K562 (cell line): ENCODE measurements around the gene RBMS3.

ENCODE experiments used
- ARNT ChIP-seq, 2 experiments: fragments of 450-650 bp; IDR thresholded peaks; 2 replicates each; pipeline ENCODE4 v1.6.1; 2016; ENCODE audit warnings: mild to moderate bottlenecking in 1 of 2
- CTCF ChIP-seq, 3 experiments: IDR thresholded peaks in 2 of 3; conservative IDR thresholded peaks in 1 of 3; 2 replicates each; pipeline ENCODE4 v1.5.1; 2011 to 2012; ENCODE audit warnings: low read length in 3 of 3, mild to moderate bottlenecking in 3 of 3, control low read depth in 2 of 3, improper control_type of control experiment in 1 of 3, inconsistent platforms in 1 of 3, low read depth in 1 of 3, mixed read lengths in 1 of 3, moderate library complexity in 1 of 3; ENCODE audit not compliant: insufficient read depth in 2 of 3
- E2F6 ChIP-seq, 2 experiments: IDR thresholded peaks; 2 replicates each; pipeline ENCODE4 v1.6.1; 2011; ENCODE audit warnings: borderline replicate concordance in 1 of 2, control low read depth in 1 of 2, low read depth in 1 of 2, low read length in 1 of 2, mild to moderate bottlenecking in 1 of 2, mixed read lengths in 1 of 2, moderate library complexity in 1 of 2; ENCODE audit not compliant: insufficient read depth in 1 of 2, insufficient read length in 1 of 2, poor library complexity in 1 of 2, severe bottlenecking in 1 of 2; ENCODE audit errors: extremely low read depth in 1 of 2
- HMGXB4 ChIP-seq: sonication (generic); formaldehyde crosslinking; IDR thresholded peaks from 2 replicates; pipeline ENCODE4 v1.8.1; 2023; ENCODE audit warnings: mild to moderate bottlenecking, missing genetic modification reagents
- HNRNPL ChIP-seq: fragments of 200-400 bp; formaldehyde crosslinking; IDR thresholded peaks from 2 replicates; pipeline ENCODE4 v1.6.1; 2017; ENCODE audit warnings: low read depth, mild to moderate bottlenecking, low read length
- MYC ChIP-seq, 2 experiments: fragments of 250-450 bp in 1 of 2; sonication (Bioruptor Pico) in 1 of 2; IDR thresholded peaks; 2 replicates each; pipeline versions ENCODE4 v1.5.1 to v1.6.1; 2012 to 2021; ENCODE audit warnings: low read depth in 2 of 2, borderline replicate concordance in 1 of 2, improper control_type of control experiment in 1 of 2, low read length in 1 of 2, mild to moderate bottlenecking in 1 of 2, moderate library complexity in 1 of 2
- POLR2AphosphoS5 ChIP-seq: IDR thresholded peaks from 2 replicates; pipeline ENCODE4 v1.6.1; 2011; ENCODE audit warnings: mild to moderate bottlenecking, low read depth, low read length, moderate library complexity; ENCODE audit not compliant: control insufficient read depth, insufficient read depth
- TAF1 ChIP-seq: IDR thresholded peaks from 2 replicates; pipeline ENCODE4 v1.6.1; 2011; ENCODE audit warnings: mild to moderate bottlenecking, low read length, moderate library complexity; ENCODE audit not compliant: insufficient read depth, control insufficient read depth, severe bottlenecking; ENCODE audit errors: extremely low read depth
- TRIM24 ChIP-seq, 2 experiments: fragments of 450-650 bp; IDR thresholded peaks; 2 replicates each; pipeline ENCODE4 v1.6.1; 2016
- U2AF2 ChIP-seq: fragments of 200-400 bp; formaldehyde crosslinking; optimal IDR thresholded peaks from 2 replicates; pipeline ENCODE3; 2017; ENCODE audit warnings: low read depth, mild to moderate bottlenecking, low read length
- ZNF592 ChIP-seq: fragments of 450-650 bp; IDR thresholded peaks from 2 replicates; pipeline ENCODE4 v1.6.1; 2017; ENCODE audit warnings: antibody characterized with exemption, mild to moderate bottlenecking

GRCh38 chr3:29456901-29457300 lies 176.0 kb downstream of the RBMS3 start:
- TF ChIP-seq POLR2AphosphoS5 (no peak), E2F6 (IDR thresholded peaks at IDR 0.05; ENCODE audit: borderline replicate concordance in 1 of 2, extremely low read depth in 1 of 2, insufficient read depth in 1 of 2, insufficient read length in 1 of 2, low read depth in 1 of 2, low read length in 1 of 2, poor library complexity in 1 of 2, severe bottlenecking in 1 of 2) (no peak), MYC (IDR thresholded peaks at IDR 0.05; ENCODE audit: low read depth, low read length) (no peak), MYC (CRISPR knock-in tag; IDR thresholded peaks at IDR 0.05; ENCODE audit: borderline replicate concordance, low read depth) (no peak), HMGXB4 (CRISPR knock-in tag) (no peak), TRIM24 (IDR thresholded peaks at IDR 0.05) (no peak), HNRNPL (no peak), ZNF592 (no peak), TAF1 (no peak), ARNT (IDR thresholded peaks at IDR 0.05) (no peak), U2AF2 (no peak), CTCF (IDR thresholded peaks at IDR 0.05 in 2 of 3, conservative IDR thresholded peaks at IDR 0.05 in 1 of 3; ENCODE audit: insufficient read depth in 2 of 3, low read depth in 1 of 3, low read length in 3 of 3) (no peak)
